ENCODE measurements around the gene PCDHGA3.
"Not testable (repeated sequence)": the region's sequence is repeated elsewhere in the genome, so short reads cannot be mapped to it uniquely, and the experiment has no call there.

The PCDHGA3 gene

DNA sequence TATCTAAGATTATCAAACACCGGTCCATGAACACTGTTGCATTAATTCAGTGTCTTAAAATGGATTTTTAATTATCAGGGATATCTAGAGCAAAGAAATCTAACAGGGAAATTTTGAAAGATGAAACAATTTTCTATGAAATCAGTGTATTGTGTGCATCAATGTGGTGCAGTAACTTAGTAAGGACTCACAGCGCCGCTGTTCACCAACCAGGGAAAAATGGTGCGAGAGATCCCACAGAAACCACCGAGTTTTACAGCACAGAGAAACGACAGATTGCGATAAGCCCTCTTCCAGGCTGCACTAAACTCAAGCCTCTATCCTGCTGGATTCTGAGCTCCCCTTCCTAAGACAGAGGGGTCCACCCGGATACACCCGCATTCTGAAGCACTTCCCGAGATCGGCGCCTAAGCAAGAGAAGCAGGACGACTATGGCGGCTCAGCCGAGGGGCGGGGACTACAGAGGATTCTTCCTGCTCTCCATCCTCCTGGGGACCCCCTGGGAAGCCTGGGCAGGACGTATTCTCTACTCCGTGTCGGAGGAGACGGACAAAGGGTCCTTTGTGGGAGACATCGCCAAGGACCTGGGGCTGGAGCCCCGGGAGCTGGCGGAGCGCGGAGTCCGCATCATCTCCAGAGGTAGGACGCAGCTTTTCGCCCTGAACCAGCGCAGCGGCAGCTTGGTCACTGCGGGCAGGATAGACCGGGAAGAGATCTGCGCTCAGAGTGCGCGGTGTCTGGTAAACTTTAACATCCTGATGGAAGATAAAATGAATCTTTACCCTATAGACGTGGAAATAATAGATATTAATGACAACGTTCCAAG lies 39.1 kb downstream of the PCDHGA3 start, which contains the start of gene PCDHGA7:
TSS of gene PCDHGA7 (plus strand) at position 274 of the 826 bp plus-strand sequence. CDS start at position 432, 158 bp downstream.
- DNase-seq (ENCODE audit: low read depth in 4 of 4, low spot score in 1 of 4): no peak

DNA sequence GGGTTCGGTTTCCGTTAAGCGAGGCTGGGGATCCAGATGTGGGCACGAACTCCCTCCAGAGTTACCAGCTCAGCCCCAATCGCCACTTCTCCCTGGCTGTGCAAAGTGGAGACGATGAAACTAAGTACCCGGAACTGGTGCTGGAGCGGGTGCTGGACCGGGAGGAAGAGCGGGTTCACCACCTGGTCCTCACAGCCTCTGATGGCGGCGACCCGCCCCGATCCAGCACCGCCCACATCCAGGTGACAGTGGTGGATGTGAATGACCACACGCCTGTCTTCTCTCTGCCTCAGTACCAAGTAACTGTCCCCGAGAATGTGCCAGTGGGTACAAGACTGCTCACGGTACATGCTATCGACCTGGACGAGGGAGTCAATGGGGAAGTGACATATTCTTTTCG lies 39.7 kb downstream of the PCDHGA3 start:
- no peak for DNase-seq (ENCODE audit: low read depth in 4 of 4, low spot score in 1 of 4)

DNA sequence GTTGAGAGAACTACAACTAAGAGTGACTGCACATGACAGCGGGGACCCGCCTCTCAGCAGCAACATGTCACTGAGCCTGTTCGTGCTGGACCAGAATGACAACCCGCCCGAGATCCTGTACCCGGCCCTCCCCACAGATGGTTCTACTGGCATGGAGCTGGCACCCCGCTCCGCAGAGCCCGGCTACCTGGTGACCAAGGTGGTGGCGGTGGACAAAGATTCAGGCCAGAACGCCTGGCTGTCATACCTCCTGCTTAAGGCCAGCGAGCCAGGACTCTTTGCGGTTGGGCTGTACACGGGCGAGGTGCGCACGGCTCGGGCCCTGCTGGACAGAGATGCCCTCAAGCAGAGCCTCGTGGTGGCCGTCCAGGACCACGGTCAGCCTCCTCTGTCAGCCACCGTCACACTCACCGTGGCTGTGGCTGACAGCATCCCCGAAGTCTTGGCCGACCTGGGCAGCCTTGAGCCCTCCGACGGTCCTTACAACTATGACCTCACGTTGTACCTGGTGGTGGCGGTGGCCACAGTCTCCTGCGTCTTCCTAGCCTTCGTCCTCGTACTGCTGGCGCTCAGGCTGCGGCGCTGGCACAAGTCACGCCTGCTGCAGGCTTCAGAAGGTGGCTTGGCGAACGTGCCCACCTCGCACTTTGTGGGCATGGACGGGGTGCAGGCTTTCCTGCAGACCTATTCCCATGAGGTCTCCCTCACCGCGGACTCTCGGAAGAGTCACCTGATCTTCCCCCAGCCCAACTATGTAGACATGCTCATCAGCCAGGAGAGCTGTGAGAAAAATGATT lies 41.0 kb downstream of the PCDHGA3 start:
- DNase-seq (ENCODE audit: low read depth in 4 of 4, low spot score in 1 of 4): no peak

DNA sequence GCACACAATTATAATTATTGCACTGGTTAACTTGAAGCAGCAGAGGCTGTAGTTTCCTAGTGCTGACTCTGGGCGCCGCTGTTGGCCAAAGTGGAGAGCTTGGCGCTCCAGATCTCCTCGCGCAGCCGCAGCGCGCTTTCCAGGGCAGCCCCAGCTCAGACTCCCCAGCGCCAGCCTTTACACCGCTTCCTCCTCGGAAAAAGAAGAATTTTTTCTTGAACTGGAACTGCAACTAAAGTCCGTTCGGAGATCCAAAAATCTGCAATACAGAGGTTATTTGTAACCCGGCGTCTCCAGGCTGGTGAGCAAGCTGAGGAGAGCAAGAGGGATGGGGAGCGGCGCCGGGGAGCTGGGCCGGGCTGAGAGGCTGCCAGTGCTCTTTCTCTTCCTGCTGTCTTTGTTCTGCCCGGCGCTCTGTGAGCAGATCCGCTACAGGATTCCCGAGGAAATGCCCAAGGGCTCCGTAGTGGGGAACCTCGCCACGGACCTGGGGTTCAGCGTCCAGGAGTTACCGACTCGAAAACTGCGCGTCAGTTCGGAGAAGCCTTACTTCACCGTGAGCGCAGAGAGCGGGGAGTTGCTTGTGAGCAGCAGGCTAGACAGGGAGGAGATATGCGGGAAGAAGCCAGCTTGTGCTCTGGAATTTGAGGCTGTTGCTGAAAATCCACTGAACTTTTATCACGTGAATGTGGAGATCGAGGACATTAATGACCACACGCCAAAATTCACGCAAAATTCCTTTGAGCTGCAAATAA lies 44.1 kb downstream of the PCDHGA3 start, which contains the start of gene PCDHGB4:
TSS of gene PCDHGB4 (plus strand) at position 142 of the 755 bp plus-strand sequence. CDS start at position 329, 187 bp downstream.
- not testable (repeated sequence) for DNase-seq (ENCODE audit: low read depth in 4 of 4, low spot score in 1 of 4)

DNA sequence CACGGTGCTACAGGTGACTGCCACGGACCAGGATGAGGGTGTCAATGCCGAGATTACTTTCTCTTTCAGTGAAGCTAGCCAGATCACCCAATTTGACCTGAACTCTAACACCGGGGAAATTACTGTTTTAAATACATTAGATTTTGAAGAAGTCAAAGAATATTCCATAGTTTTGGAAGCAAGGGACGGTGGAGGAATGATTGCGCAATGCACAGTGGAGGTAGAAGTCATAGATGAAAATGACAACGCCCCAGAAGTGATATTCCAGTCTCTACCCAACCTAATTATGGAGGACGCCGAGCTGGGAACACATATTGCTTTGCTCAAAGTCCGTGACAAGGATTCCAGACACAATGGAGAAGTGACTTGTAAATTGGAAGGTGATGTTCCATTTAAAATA lies 45.0 kb downstream of the PCDHGA3 start:
- DNase-seq (ENCODE audit: low read depth in 4 of 4, low spot score in 1 of 4): no peak

DNA sequence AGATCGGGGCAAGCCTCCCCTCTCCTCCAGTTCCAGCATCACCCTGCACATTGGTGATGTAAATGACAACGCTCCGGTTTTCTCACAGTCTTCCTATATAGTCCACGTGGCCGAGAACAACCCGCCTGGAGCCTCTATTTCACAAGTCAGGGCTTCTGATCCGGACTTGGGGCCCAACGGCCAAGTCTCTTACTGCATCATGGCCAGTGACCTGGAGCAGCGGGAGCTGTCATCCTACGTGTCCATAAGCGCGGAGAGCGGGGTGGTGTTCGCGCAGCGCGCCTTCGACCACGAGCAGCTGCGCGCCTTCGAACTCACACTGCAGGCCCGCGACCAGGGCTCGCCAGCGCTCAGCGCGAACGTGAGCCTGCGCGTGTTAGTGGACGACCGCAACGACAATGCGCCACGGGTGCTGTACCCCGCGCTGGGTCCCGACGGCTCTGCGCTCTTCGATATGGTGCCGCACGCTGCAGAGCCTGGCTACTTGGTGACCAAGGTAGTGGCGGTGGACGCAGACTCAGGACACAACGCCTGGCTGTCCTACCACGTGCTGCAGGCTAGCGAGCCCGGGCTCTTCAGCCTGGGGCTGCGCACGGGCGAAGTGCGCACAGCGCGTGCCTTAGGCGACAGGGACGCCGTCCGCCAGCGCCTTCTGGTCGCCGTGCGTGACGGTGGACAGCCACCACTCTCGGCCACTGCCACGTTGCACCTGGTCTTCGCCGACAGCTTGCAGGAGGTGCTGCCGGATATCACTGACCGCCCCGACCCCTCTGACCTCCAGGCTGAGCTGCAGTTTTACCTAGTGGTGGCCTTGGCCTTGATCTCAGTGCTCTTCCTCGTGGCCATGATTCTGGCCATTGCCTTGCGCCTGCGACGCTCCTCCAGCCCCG lies 45.8 kb downstream of the PCDHGA3 start:
- no peak for DNase-seq (ENCODE audit: low read depth in 4 of 4, low spot score in 1 of 4)

DNA sequence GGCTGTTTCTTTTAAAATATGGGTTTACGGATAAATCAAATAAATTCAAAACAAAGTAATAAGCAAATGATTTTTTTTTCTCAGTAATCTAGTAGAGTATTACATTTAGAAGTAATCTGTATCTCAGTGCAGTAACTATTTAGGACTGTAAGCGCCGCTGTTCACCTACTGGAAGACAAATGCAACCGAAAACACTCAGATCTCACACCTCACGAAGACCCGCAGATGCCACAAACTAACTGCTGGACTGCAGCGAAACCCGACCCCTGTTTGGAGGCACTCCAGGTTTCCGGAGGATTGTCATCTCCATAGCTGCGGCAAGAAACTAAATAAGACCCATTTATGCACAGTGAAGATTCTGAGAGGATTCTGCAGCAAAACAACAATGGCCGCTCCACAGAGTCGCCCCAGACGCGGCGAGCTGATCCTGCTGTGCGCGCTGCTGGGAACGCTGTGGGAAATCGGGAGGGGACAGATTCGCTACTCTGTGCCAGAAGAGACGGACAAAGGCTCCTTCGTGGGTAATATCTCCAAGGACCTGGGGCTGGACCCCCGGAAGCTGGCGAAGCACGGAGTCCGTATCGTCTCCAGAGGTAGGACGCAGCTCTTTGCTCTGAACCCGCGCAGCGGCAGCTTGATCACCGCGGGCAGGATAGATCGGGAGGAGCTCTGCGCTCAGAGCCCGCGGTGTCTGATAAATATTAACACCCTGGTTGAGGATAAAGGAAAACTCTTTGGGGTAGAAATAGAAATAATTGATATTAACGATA lies 49.0 kb downstream of the PCDHGA3 start, which contains the start of gene PCDHGA8:
TSS of gene PCDHGA8 (plus strand) at position 205 of the 770 bp plus-strand sequence. CDS start at position 386, 181 bp downstream.
- no peak for DNase-seq (ENCODE audit: low read depth in 4 of 4, low spot score in 1 of 4)

DNA sequence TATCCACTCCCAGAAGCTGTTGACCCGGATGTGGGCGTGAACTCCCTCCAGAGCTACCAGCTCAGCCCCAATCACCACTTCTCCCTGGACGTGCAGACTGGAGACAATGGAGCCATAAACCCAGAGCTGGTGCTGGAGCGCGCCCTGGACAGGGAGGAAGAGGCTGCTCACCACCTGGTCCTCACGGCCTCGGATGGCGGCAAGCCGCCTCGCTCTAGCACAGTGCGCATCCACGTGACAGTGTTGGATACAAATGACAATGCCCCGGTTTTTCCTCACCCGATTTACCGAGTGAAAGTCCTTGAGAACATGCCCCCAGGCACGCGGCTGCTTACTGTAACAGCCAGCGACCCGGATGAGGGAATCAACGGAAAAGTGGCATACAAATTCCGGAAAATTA lies 49.6 kb downstream of the PCDHGA3 start:
- no peak for DNase-seq (ENCODE audit: low read depth in 4 of 4, low spot score in 1 of 4)

DNA sequence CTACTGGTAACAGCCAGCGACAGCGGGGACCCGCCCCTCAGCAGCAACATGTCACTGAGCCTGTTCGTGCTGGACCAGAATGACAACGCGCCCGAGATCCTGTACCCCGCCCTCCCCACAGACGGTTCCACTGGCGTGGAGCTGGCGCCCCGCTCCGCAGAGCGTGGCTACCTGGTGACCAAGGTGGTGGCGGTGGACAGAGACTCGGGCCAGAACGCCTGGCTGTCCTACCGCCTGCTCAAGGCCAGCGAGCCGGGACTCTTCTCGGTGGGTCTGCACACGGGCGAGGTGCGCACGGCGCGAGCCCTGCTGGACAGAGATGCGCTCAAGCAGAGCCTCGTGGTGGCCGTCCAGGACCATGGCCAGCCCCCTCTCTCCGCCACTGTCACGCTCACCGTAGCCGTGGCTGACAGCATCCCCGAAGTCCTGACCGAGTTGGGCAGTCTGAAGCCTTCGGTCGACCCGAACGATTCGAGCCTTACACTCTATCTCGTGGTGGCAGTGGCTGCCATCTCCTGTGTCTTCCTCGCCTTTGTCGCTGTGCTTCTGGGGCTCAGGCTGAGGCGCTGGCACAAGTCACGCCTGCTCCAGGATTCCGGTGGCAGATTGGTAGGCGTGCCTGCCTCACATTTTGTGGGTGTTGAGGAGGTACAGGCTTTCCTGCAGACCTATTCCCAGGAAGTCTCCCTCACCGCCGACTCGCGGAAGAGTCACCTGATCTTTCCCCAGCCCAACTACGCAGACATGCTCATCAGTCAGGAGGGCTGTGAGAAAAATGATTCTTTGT lies 51.0 kb downstream of the PCDHGA3 start:
- DNase-seq (ENCODE audit: low read depth in 4 of 4, low spot score in 1 of 4): not testable (repeated sequence)

All from stimulated activated CD4-positive, alpha-beta T cell treated with anti-CD3 and anti-CD28 coated beads, Interleukin-1b, Interleukin-23, amount 100 ng/mL, for 24 hours (primary cell).